ENCODE results near the gene LYZL4.

DNA sequence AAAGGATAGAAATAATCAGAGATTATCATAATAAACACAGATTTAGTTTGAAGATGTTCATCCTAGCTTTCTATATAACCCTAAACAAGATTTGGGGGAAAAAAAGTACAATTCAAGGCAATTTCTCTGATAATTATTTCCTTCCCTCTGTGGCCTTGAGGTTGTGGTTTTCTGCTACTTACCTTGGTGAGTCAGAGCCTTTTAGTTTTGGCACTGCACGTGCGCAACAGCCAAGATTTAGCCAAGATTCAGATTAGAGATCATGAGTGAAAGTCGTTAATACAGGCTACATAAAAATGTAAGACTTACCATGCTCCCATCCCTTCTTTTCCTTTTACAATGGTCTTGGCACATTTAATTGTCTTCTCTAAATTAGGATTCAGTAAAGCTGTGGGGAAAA is 6.7 kb downstream of the LYZL4 start:
- TF ChIP-seq, protein P1, sequence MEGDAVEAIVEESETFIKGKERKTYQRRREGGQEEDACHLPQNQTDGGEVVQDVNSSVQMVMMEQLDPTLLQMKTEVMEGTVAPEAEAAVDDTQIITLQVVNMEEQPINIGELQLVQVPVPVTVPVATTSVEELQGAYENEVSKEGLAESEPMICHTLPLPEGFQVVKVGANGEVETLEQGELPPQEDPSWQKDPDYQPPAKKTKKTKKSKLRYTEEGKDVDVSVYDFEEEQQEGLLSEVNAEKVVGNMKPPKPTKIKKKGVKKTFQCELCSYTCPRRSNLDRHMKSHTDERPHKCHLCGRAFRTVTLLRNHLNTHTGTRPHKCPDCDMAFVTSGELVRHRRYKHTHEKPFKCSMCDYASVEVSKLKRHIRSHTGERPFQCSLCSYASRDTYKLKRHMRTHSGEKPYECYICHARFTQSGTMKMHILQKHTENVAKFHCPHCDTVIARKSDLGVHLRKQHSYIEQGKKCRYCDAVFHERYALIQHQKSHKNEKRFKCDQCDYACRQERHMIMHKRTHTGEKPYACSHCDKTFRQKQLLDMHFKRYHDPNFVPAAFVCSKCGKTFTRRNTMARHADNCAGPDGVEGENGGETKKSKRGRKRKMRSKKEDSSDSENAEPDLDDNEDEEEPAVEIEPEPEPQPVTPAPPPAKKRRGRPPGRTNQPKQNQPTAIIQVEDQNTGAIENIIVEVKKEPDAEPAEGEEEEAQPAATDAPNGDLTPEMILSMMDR (IDR thresholded peaks at IDR 0.05) = no peak
- TF ChIP-seq POLR2A (IDR thresholded peaks at IDR 0.05) = no peak
